Measurements from ENCODE around the gene FCMR.

The FCMR gene

GRCh38 chr1:206947255-206947654 is 25.5 kb upstream of the FCMR start (continued):
- TF ChIP-seq, protein P1, sequence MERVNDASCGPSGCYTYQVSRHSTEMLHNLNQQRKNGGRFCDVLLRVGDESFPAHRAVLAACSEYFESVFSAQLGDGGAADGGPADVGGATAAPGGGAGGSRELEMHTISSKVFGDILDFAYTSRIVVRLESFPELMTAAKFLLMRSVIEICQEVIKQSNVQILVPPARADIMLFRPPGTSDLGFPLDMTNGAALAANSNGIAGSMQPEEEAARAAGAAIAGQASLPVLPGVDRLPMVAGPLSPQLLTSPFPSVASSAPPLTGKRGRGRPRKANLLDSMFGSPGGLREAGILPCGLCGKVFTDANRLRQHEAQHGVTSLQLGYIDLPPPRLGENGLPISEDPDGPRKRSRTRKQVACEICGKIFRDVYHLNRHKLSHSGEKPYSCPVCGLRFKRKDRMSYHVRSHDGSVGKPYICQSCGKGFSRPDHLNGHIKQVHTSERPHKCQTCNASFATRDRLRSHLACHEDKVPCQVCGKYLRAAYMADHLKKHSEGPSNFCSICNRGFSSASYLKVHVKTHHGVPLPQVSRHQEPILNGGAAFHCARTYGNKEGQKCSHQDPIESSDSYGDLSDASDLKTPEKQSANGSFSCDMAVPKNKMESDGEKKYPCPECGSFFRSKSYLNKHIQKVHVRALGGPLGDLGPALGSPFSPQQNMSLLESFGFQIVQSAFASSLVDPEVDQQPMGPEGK (CRISPR knock-in tag; IDR thresholded peaks at IDR 0.05; ENCODE audit: borderline replicate concordance), result no peak
- TF ChIP-seq RARB (CRISPR knock-in tag; IDR thresholded peaks at IDR 0.05), result no peak
- TF ChIP-seq CSRNP3 (CRISPR knock-in tag; IDR thresholded peaks at IDR 0.05), result no peak
- TF ChIP-seq ARNTL (CRISPR knock-in tag; IDR thresholded peaks at IDR 0.05; ENCODE audit: borderline replicate concordance, low read depth), result no peak
- TF ChIP-seq ZNF70 (CRISPR knock-in tag; IDR thresholded peaks at IDR 0.05), result no peak
- TF ChIP-seq TSHZ2 (CRISPR knock-in tag; IDR thresholded peaks at IDR 0.05), result no peak

GRCh38 chr1:206946261-206946660 is 24.5 kb upstream of the FCMR start, which contains the start of gene PIGR:
PIGR (minus strand) TSS chr1:206946466; CDS start chr1:206940531, 5,935 bp downstream.
- TF ChIP-seq GLIS3 (CRISPR knock-in tag; IDR thresholded peaks at IDR 0.05), result no peak
- no peak for TF ChIP-seq TCF4 (CRISPR knock-in tag; IDR thresholded peaks at IDR 0.05; ENCODE audit: borderline replicate concordance)
- TF ChIP-seq ZNF8 (CRISPR knock-in tag; IDR thresholded peaks at IDR 0.05), result no peak
- TF ChIP-seq, protein P2, sequence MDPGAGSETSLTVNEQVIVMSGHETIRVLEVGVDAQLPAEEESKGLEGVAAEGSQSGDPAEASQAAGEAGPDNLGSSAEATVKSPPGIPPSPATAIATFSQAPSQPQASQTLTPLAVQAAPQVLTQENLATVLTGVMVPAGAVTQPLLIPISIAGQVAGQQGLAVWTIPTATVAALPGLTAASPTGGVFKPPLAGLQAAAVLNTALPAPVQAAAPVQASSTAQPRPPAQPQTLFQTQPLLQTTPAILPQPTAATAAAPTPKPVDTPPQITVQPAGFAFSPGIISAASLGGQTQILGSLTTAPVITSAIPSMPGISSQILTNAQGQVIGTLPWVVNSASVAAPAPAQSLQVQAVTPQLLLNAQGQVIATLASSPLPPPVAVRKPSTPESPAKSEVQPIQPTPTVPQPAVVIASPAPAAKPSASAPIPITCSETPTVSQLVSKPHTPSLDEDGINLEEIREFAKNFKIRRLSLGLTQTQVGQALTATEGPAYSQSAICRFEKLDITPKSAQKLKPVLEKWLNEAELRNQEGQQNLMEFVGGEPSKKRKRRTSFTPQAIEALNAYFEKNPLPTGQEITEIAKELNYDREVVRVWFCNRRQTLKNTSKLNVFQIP (CRISPR knock-in tag; IDR thresholded peaks at IDR 0.05; ENCODE audit: borderline replicate concordance, low read depth), result no peak
- TF ChIP-seq, protein P3, sequence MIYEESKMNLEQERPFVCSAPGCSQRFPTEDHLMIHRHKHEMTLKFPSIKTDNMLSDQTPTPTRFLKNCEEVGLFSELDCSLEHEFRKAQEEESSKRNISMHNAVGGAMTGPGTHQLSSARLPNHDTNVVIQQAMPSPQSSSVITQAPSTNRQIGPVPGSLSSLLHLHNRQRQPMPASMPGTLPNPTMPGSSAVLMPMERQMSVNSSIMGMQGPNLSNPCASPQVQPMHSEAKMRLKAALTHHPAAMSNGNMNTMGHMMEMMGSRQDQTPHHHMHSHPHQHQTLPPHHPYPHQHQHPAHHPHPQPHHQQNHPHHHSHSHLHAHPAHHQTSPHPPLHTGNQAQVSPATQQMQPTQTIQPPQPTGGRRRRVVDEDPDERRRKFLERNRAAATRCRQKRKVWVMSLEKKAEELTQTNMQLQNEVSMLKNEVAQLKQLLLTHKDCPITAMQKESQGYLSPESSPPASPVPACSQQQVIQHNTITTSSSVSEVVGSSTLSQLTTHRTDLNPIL (CRISPR knock-in tag; IDR thresholded peaks at IDR 0.05; ENCODE audit: low read depth), result no peak
- TF ChIP-seq ZNF565 (CRISPR knock-in tag; conservative IDR thresholded peaks at IDR 0.05; ENCODE audit: low read depth), result no peak
- no peak for TF ChIP-seq ARNTL (CRISPR knock-in tag; IDR thresholded peaks at IDR 0.05; ENCODE audit: borderline replicate concordance, low read depth)
- no peak for TF ChIP-seq ZNF70 (CRISPR knock-in tag; IDR thresholded peaks at IDR 0.05)
- TF ChIP-seq RARB (CRISPR knock-in tag; IDR thresholded peaks at IDR 0.05), result no peak
- no peak for TF ChIP-seq ESRRG (CRISPR knock-in tag; IDR thresholded peaks at IDR 0.05)
- TF ChIP-seq ISL1 (CRISPR knock-in tag; IDR thresholded peaks at IDR 0.05), result no peak
- no peak; the same call in 2 of the 3 replicates for ATAC-seq

GRCh38 chr1:206945779-206946178 is 24.0 kb upstream of the FCMR start:
- ATAC-seq, result no peak
- TF ChIP-seq TSHZ2 (CRISPR knock-in tag; IDR thresholded peaks at IDR 0.05), result no peak

DNA sequence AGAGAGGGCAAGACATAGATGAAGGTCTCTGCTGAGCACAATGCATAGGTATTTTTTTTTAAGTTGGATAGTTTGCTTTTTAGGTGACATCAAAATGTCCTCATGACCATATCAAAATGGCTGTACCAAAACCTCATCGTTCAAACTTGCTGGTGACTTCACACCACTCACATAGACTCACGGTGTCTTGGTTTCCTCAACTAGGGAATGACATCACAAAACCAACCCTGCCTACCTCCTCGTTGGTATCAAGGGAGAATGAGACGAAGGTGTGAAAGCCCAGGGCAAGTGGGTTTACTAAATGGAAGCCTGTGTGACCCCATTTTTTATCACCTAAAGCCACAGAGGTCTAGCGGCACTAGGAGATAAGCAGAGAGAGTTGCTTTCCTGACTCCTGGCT is 23.0 kb upstream of the FCMR start:
- ATAC-seq, result no peak
- no peak for TF ChIP-seq OSR1 (CRISPR knock-in tag; IDR thresholded peaks at IDR 0.05)
- TF ChIP-seq, protein P3 (CRISPR knock-in tag; IDR thresholded peaks at IDR 0.05; ENCODE audit: low read depth), result no peak
- no peak for TF ChIP-seq TCF4 (CRISPR knock-in tag; IDR thresholded peaks at IDR 0.05; ENCODE audit: borderline replicate concordance)
- no peak for TF ChIP-seq RARB (CRISPR knock-in tag; IDR thresholded peaks at IDR 0.05)
- TF ChIP-seq ESRRG (CRISPR knock-in tag; IDR thresholded peaks at IDR 0.05), result no peak
- TF ChIP-seq ISL1 (CRISPR knock-in tag; IDR thresholded peaks at IDR 0.05), result no peak
- TF ChIP-seq ZNF565 (CRISPR knock-in tag; conservative IDR thresholded peaks at IDR 0.05; ENCODE audit: low read depth), result no peak
- TF ChIP-seq ZNF70 (CRISPR knock-in tag; IDR thresholded peaks at IDR 0.05), result no peak
- TF ChIP-seq TSHZ2 (CRISPR knock-in tag; IDR thresholded peaks at IDR 0.05), result no peak
- TF ChIP-seq GLIS3 (CRISPR knock-in tag; IDR thresholded peaks at IDR 0.05), result no peak

Measured in SK-N-SH treated with all-trans-retinoic acid at 6 μM for 48 hours (cell line).